Measurements from ENCODE around the gene COL11A2. TPM values are rescaled to one million over a fixed set of nuclear protein-coding genes. Genes with fewer than 3 reads are reported as not detected.

The COL11A2 gene
- total RNA-seq, 1 experiment from 2014 or later: 7.6 TPM

DNA sequence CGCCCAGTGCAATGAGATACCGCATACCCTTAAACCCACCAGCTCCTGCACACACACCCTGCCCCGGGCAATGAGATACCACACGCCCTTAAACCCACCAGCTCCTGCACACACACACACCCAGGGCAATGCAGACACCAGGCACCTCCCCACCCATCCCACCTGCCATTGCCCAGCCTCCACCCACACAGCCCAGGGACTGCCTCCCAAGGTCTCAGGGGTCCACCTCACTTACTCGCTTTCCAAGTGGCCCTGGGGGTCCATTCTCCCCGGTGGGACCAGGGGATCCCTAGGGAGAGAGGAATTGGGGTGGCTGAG lies 24.0 kb downstream of the COL11A2 start (continued):
- TF ChIP-seq, protein P1, sequence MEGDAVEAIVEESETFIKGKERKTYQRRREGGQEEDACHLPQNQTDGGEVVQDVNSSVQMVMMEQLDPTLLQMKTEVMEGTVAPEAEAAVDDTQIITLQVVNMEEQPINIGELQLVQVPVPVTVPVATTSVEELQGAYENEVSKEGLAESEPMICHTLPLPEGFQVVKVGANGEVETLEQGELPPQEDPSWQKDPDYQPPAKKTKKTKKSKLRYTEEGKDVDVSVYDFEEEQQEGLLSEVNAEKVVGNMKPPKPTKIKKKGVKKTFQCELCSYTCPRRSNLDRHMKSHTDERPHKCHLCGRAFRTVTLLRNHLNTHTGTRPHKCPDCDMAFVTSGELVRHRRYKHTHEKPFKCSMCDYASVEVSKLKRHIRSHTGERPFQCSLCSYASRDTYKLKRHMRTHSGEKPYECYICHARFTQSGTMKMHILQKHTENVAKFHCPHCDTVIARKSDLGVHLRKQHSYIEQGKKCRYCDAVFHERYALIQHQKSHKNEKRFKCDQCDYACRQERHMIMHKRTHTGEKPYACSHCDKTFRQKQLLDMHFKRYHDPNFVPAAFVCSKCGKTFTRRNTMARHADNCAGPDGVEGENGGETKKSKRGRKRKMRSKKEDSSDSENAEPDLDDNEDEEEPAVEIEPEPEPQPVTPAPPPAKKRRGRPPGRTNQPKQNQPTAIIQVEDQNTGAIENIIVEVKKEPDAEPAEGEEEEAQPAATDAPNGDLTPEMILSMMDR (IDR thresholded peaks at IDR 0.05 in 2 of 3, conservative IDR thresholded peaks at IDR 0.05 in 1 of 3; ENCODE audit: borderline replicate concordance in 1 of 3, insufficient read depth in 1 of 3, low read depth in 2 of 3, low read length in 2 of 3): no peak
- TF ChIP-seq FOSL1 (IDR thresholded peaks at IDR 0.05; ENCODE audit: low read depth): no peak

DNA sequence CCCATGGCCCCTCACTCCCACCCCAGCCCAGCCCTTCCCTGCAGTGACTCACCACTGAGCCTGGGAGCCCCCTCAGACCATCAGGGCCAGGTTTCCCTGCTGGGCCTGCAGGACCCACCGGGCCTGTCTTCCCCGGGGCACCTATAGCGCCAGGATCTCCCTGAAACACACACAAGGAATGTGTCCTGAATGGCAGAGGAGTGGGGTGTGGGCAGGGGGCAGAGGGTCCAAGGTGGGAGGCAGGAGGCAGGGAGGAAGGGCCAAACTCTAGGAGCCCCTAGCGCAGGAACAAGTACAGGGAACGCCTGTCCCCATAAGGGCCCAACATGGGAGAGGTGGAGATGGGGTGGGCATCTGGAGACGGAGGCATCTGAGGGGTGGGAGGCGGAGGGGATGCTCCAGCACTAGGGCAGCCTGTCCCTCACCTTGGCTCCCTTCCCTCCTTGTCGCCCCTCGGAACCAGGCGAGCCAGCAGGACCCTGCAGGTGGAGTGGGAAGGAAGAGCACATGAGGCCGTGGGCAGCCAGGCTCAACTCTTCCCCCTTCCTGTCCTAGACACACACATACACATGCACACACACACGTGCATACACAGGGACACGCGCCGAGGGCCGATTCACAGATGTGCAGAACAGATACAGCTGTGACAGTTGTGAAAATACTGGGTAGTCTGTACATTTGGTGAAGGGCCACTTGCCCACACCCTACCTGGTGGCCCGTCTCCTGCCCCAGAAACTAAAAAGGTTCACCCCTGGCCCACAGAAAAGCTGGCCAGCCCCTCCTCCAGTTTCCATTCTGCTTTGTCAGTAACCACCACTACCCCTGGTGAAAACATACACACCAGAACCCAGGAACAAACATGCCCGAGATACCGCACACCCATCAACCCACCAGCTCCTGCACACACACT lies 24.6 kb downstream of the COL11A2 start:
- no peak overlapping the region for H3K27ac ChIP-seq (ENCODE audit: low read depth, low read length)
- intact Hi-C loops (cut with micrococcal nuclease): no loop called here
- no peak overlapping the region for H3K4me2 ChIP-seq (ENCODE audit: low read length)
- H3K36me3 ChIP-seq (ENCODE audit: control insufficient read depth in 1 of 2, insufficient read depth in 2 of 2, low read length in 2 of 2): no peaks in the 10 kb centered on the region
- no peak for ATAC-seq
- ChIA-PET CTCF (no interaction called here), RAD21 (ENCODE audit: low non-redundant PET in 1 of 2, low total read pairs in 2 of 2, uncharacterized antibody in 2 of 2, unreplicated experiment in 2 of 2) (no interaction called here), POLR2A (no interaction called here)
- H2AFZ ChIP-seq (ENCODE audit: low read depth, low read length, poor library complexity, severe bottlenecking): no peak overlapping the region
- no peaks in the 10 kb centered on the region for H3K9me3 ChIP-seq (ENCODE audit: control insufficient read depth in 1 of 2, insufficient read depth in 1 of 2, low read depth in 1 of 2, low read length in 2 of 2)
- peaks cover 0 to 3% of the 10 kb centered on the region in 2 experiments; a peak in 2 of 4 replicates for H3K4me1 ChIP-seq (ENCODE audit: control insufficient read depth in 1 of 2, insufficient read depth in 2 of 2, low read length in 2 of 2)
- H3K9ac ChIP-seq (ENCODE audit: low read length): no peak overlapping the region
- DNase-seq (ENCODE audit: low read depth, low spot score): no peak
- H3K27me3 ChIP-seq (ENCODE audit: insufficient read depth, low read length): no peaks in the 10 kb centered on the region
- H3K79me2 ChIP-seq (ENCODE audit: insufficient read depth, low read length): no peaks in the 10 kb centered on the region
- TF ChIP-seq EGR1 (IDR thresholded peaks at IDR 0.05; ENCODE audit: low read depth) (no peak), POLR2A (IDR thresholded peaks at IDR 0.05; ENCODE audit: borderline replicate concordance, extremely low read depth, insufficient read depth, insufficient read length) (no peak), TCF7L2 (IDR thresholded peaks at IDR 0.05; ENCODE audit: borderline replicate concordance, extremely low read depth, insufficient read depth, insufficient read length) (no peak)
- H4K20me1 ChIP-seq (ENCODE audit: insufficient read depth): no peaks in the 10 kb centered on the region
- no peak overlapping the region for H3K4me3 ChIP-seq (replicated peaks in 1 of 2; ENCODE audit: low read depth in 1 of 2, low read length in 2 of 2)
- no TSS peak for BruUV-seq (replicated peaks)
- no peaks in the 10 kb centered on the region for H3K9me2 ChIP-seq (ENCODE audit: insufficient read depth)
